ENCODE measurements around the gene MAPT. TPM values are rescaled to one million over a fixed set of nuclear protein-coding genes. Genes with fewer than 3 reads are reported as not detected.

The MAPT gene
- total and polyA plus RNA-seq, 2 of the 13 experiments (the other 11 are each of a cell fraction or from before 2014, with no cell fraction given): 2.1 to 2.8 TPM

GRCh38 chr17:45973946-45974859 is 79.8 kb downstream of the MAPT start:
- no peak overlapping the region for H3K27ac ChIP-seq (ENCODE audit: extremely low read length, insufficient read depth, low read length)
- H3K4me3 ChIP-seq (replicated peaks in 1 of 3; ENCODE audit: insufficient read depth in 1 of 3, low read depth in 2 of 3, low read length in 3 of 3): no peak overlapping the region
- ChIA-PET POLR2A (interaction anchor here (1.0 kb wide), 1 partner anchor 127 kb away, joined by 3 read pairs; no protein-coding TSS in a partner anchor), CTCF (ENCODE audit: low intra/inter-chr PET ratio, low total read pairs) (no interaction called here)
- H3K4me2 ChIP-seq (ENCODE audit: low read depth, low read length): no peak overlapping the region
- no peak for FAIRE-seq
- intact Hi-C loops (cut with micrococcal nuclease; ENCODE audit: unreplicated experiment) (no loop called here), in situ Hi-C loops (cut with HindIII; ENCODE audit: extremely low pct_ligation_motif_present, low pct_unique_long_range_greater_than_20kb) (no loop called here)
- no peaks in the 10 kb centered on the region; a peak in 1 of 5 replicates for H3K27me3 ChIP-seq (ENCODE audit: control insufficient read depth in 1 of 2, insufficient read depth in 2 of 2, low read length in 2 of 2)
- no peak overlapping the region for H2AFZ ChIP-seq (ENCODE audit: low read length)
- BruUV-seq (replicated peaks): no TSS peak
- no peaks in the 10 kb centered on the region; the same call in 1 of the 2 replicates for H4K20me1 ChIP-seq (ENCODE audit: insufficient read depth, low read length)
- DNase-seq (ENCODE audit: low spot score): no peak
- H3K9ac ChIP-seq (ENCODE audit: insufficient read depth, low read depth, low read length): no peak overlapping the region
- no peak; the same call in 2 of the 3 replicates for ATAC-seq
- H3K79me2 ChIP-seq (ENCODE audit: insufficient read depth, low read length): no peaks in the 10 kb centered on the region
- no peaks in the 10 kb centered on the region for H3K36me3 ChIP-seq (replicated peaks in 1 of 2; ENCODE audit: control insufficient read depth in 1 of 2, insufficient read depth in 2 of 2, low read length in 2 of 2)
- H3K9me3 ChIP-seq (ENCODE audit: low read length): no peaks in the 10 kb centered on the region
- no peaks in the 10 kb centered on the region for H3K4me1 ChIP-seq (ENCODE audit: insufficient read depth, low read length)
- WGBS (ENCODE audit: low lambda C conversion rate): 53% methylated on average over 12 of the region's 17 CpGs
- TF ChIP-seq ZNF75D (CRISPR knock-in tag; IDR thresholded peaks at IDR 0.05; ENCODE audit: borderline replicate concordance) (no peak), MYNN (CRISPR knock-in tag; IDR thresholded peaks at IDR 0.05; ENCODE audit: low read depth) (no peak), SYNCRIP (IDR thresholded peaks at IDR 0.05; ENCODE audit: insufficient read depth, low read depth, low read length) (no peak), ARID3A (IDR thresholded peaks at IDR 0.05; ENCODE audit: low read depth, low read length) (no peak), NAIF1 (CRISPR knock-in tag; IDR thresholded peaks at IDR 0.05; ENCODE audit: borderline replicate concordance) (no peak), MXD3 (CRISPR knock-in tag; IDR thresholded peaks at IDR 0.05) (no peak), MXI1 (IDR thresholded peaks at IDR 0.05; ENCODE audit: borderline replicate concordance, low read depth, low read length) (no peak), FOXM1 (CRISPR knock-in tag; IDR thresholded peaks at IDR 0.05) (no peak), IKZF5 (CRISPR knock-in tag; IDR thresholded peaks at IDR 0.05) (no peak), CHCHD3 (CRISPR knock-in tag; IDR thresholded peaks at IDR 0.05) (no peak), TEAD2 (CRISPR knock-in tag; IDR thresholded peaks at IDR 0.05) (no peak), ZNF580 (CRISPR knock-in tag; IDR thresholded peaks at IDR 0.05; ENCODE audit: borderline replicate concordance, low read depth) (no peak), KLF11 (CRISPR knock-in tag; IDR thresholded peaks at IDR 0.05) (no peak), TRIM24 (CRISPR knock-in tag; IDR thresholded peaks at IDR 0.05) (no peak), CEBPB (IDR thresholded peaks at IDR 0.05; ENCODE audit: borderline replicate concordance, low read depth, low read length) (no peak)
- TF ChIP-seq, protein P1, sequence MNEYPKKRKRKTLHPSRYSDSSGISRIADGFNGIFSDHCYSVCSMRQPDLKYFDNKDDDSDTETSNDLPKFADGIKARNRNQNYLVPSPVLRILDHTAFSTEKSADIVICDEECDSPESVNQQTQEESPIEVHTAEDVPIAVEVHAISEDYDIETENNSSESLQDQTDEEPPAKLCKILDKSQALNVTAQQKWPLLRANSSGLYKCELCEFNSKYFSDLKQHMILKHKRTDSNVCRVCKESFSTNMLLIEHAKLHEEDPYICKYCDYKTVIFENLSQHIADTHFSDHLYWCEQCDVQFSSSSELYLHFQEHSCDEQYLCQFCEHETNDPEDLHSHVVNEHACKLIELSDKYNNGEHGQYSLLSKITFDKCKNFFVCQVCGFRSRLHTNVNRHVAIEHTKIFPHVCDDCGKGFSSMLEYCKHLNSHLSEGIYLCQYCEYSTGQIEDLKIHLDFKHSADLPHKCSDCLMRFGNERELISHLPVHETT (CRISPR knock-in tag; conservative IDR thresholded peaks at IDR 0.05): no peak

Data from HepG2 (cell line).